ENCODE data around the gene LAMB4.

DNA sequence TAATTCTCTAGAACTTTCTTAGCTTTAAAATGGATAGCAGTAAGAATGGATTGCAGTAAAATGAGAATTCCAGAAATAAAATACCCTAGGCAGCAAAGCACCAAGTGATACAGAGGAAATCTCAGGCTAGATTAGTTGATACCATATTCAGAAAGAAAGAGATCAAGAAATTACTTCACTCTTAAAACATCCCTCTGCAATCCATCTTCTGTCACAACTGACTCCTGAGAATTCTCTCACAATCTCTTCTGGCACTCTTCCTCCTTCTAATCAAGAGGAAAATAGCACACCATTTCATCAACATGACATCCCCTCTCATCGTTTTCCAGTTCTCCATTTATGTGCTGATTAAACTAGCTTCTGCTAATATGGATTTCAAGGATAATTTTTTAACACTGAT, 85.0 kb downstream of the LAMB4 start:
- TF ChIP-seq POLR2AphosphoS5 (IDR thresholded peaks at IDR 0.05): no peak
- TF ChIP-seq POLR2A (IDR thresholded peaks at IDR 0.05; ENCODE audit: low read depth): no peak

All from esophagus muscularis mucosa (tissue), 2 donors.